ENCODE results near the gene ABCA13. TPM values are rescaled to one million over a fixed set of nuclear protein-coding genes. Genes with fewer than 3 reads are reported as not detected.

Gene ABCA13
- total RNA-seq, 1 experiment from 2014 or later, result not detected

DNA sequence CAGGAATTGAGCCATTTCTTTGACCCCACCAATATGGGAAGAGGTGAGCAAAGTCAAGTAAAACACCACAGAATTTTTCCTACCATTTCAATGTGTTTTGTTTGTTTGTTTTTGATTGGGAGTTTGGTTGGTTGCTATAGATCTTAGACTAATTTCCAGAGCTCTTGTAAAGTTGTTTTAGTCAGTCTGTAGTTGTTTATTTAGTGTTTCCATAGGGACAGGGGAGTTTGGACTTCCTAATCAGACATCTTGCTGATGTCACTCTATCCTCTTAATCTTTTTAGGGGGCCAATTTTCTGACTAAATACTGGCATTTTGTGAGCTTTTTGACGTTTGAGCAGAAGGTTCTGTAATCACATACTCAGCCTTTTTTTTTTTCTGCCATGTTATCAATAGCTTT, 266.9 kb downstream of the ABCA13 start:
- no peaks in the 10 kb centered on the region for H3K4me1 ChIP-seq (ENCODE audit: control insufficient read depth in 1 of 2, insufficient read depth in 2 of 2, low read length in 2 of 2)
- TF ChIP-seq, protein P1, sequence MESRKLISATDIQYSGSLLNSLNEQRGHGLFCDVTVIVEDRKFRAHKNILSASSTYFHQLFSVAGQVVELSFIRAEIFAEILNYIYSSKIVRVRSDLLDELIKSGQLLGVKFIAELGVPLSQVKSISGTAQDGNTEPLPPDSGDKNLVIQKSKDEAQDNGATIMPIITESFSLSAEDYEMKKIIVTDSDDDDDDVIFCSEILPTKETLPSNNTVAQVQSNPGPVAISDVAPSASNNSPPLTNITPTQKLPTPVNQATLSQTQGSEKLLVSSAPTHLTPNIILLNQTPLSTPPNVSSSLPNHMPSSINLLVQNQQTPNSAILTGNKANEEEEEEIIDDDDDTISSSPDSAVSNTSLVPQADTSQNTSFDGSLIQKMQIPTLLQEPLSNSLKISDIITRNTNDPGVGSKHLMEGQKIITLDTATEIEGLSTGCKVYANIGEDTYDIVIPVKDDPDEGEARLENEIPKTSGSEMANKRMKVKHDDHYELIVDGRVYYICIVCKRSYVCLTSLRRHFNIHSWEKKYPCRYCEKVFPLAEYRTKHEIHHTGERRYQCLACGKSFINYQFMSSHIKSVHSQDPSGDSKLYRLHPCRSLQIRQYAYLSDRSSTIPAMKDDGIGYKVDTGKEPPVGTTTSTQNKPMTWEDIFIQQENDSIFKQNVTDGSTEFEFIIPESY (IDR thresholded peaks at IDR 0.05; ENCODE audit: extremely low read depth, insufficient replicate concordance, low read length), result no peak
- TF ChIP-seq ELF1 (IDR thresholded peaks at IDR 0.05; ENCODE audit: borderline replicate concordance, low read depth) (no peak), TCF7L2 (IDR thresholded peaks at IDR 0.05; ENCODE audit: borderline replicate concordance, extremely low read depth, insufficient read depth, insufficient read length) (no peak), SIN3A (IDR thresholded peaks at IDR 0.05; ENCODE audit: low read depth) (no peak), EZH2 (IDR thresholded peaks at IDR 0.05) (no peak), MAX (IDR thresholded peaks at IDR 0.05) (no peak), EZH2phosphoT487 (IDR thresholded peaks at IDR 0.05; ENCODE audit: borderline replicate concordance) (no peak), POLR2A (IDR thresholded peaks at IDR 0.05; ENCODE audit: borderline replicate concordance, extremely low read depth, insufficient read depth, insufficient read length) (no peak), CBX3 (IDR thresholded peaks at IDR 0.05; ENCODE audit: low read depth) (no peak), ZNF274 (IDR thresholded peaks at IDR 0.05; ENCODE audit: low read depth, low read length) (no peak)
- no peaks in the 10 kb centered on the region for H3K9me2 ChIP-seq (ENCODE audit: insufficient read depth)
- no peaks in the 10 kb centered on the region for H3K79me2 ChIP-seq (ENCODE audit: insufficient read depth, low read length)
- no peaks in the 10 kb centered on the region for H3K9me3 ChIP-seq (ENCODE audit: control insufficient read depth in 1 of 2, insufficient read depth in 1 of 2, low read depth in 1 of 2, low read length in 2 of 2)
- H3K4me2 ChIP-seq (ENCODE audit: low read length), result no peak overlapping the region
- no peak overlapping the region for H3K27ac ChIP-seq (ENCODE audit: low read depth, low read length)
- BruUV-seq (replicated peaks), result no TSS peak
- H3K27me3 ChIP-seq (ENCODE audit: insufficient read depth, low read length), result no peaks in the 10 kb centered on the region
- DNase-seq (ENCODE audit: low read depth, low spot score) (no peak), ATAC-seq (no peak)
- H3K4me3 ChIP-seq (replicated peaks in 1 of 2; ENCODE audit: low read depth in 1 of 2, low read length in 2 of 2), result no peak overlapping the region
- RAD21 ChIA-PET (ENCODE audit: low non-redundant PET in 1 of 2, low total read pairs in 2 of 2, uncharacterized antibody in 2 of 2, unreplicated experiment in 2 of 2), result no interaction called here
- H2AFZ ChIP-seq (ENCODE audit: low read depth, low read length, poor library complexity, severe bottlenecking), result no peak overlapping the region
- H4K20me1 ChIP-seq (ENCODE audit: insufficient read depth), result no peaks in the 10 kb centered on the region
- intact Hi-C loops (cut with micrococcal nuclease), result no loop called here
- POLR2A ChIA-PET, result no interaction called here
- H3K9ac ChIP-seq (ENCODE audit: low read length), result no peak overlapping the region
- H3K36me3 ChIP-seq (ENCODE audit: control insufficient read depth in 1 of 2, insufficient read depth in 2 of 2, low read length in 2 of 2), result no peaks in the 10 kb centered on the region
- CTCF ChIA-PET, result no interaction called here
